Gastrocnemius medialis (tissue), 4 donors: ENCODE results near the gene CHN2. TPM values are rescaled to one million over a fixed set of nuclear protein-coding genes. Genes with fewer than 3 reads are reported as not detected.

Source experiments
- ATAC-seq, 2 donors: fragments of 150-250 bp; one replicate each; pipeline ENCODE4 v1.9.1; 2016
- DNase-seq, 2 donors: peaks; one replicate each; pipeline ENCODE4 v3.0.0-alpha.2; 2019
- H3K27ac ChIP-seq, 4 donors: fragments of 200-600 bp; sonication (generic); 1 replicate in 1 of 4; 2 replicates in 3 of 4; pipeline ENCODE4 v1.5.1; 2016 to 2018; ENCODE audit warnings: mild to moderate bottlenecking in 2 of 4, moderate library complexity in 1 of 4
- H3K27me3 ChIP-seq, 3 donors: fragments of 200-600 bp; sonication (generic) in 2 of 3; 1 replicate in 1 of 3; 2 replicates in 2 of 3; pipeline versions ENCODE4 v1.5.1 to v1.6.0; 2016 to 2019; ENCODE audit warnings: mild to moderate bottlenecking in 1 of 3, moderate library complexity in 1 of 3
- H3K36me3 ChIP-seq, 2 donors: fragments of 200-600 bp; sonication (generic) in 1 of 2; one replicate each; pipeline ENCODE4 v1.5.1; 2017 to 2018
- H3K4me1 ChIP-seq, 2 donors: fragments of 200-600 bp; sonication (generic) in 1 of 2; one replicate each; pipeline ENCODE4 v1.5.1; 2016 to 2017; ENCODE audit warnings: mild to moderate bottlenecking in 2 of 2
- H3K4me3 ChIP-seq, 4 donors: fragments of 200-600 bp; sonication (generic) in 3 of 4; 1 replicate in 1 of 4; 2 replicates in 3 of 4; pipeline ENCODE4 v1.5.1; 2016 to 2019; ENCODE audit warnings: mild to moderate bottlenecking in 2 of 4
- H3K9me3 ChIP-seq, 3 donors: fragments of 200-600 bp; sonication (generic) in 2 of 3; 1 replicate in 1 of 3; 2 replicates in 2 of 3; pipeline ENCODE4 v1.5.1; 2016 to 2019
- CTCF ChIP-seq, 5 experiments: fragments of 450-650 bp in 3 of 5; fragments of 200-600 bp in 2 of 5; sonication (generic) in 2 of 5; IDR thresholded peaks in 4 of 5; conservative IDR thresholded peaks in 1 of 5; 1 replicate in 4 of 5; 2 replicates in 1 of 5; pipeline ENCODE4 v1.5.1; 2016 to 2019; ENCODE audit warnings: antibody characterized with exemption in 5 of 5, mild to moderate bottlenecking in 3 of 5, moderate library complexity in 3 of 5
- POLR2A ChIP-seq, 2 donors: fragments of 450-650 bp; IDR thresholded peaks; one replicate each; pipeline ENCODE4 v1.6.1; 2017; ENCODE audit warnings: antibody characterized with exemption in 2 of 2, mild to moderate bottlenecking in 2 of 2, moderate library complexity in 2 of 2
- in situ Hi-C, 4 donors: fragments of 200-750 bp; cut with MboI; loops; one replicate each; pipeline versions ENCODE4 v1.15.0 to v1.8.0; 2017; ENCODE audit warnings: low sequenced_read_pairs in 4 of 4
- intact Hi-C: fragments of 100-400 bp; cut with DNase I; formaldehyde crosslinking; loops from one replicate; pipeline ENCODE4 v1.15.1; 2023; ENCODE audit warnings: low total_unique reads
- total RNA-seq, 4 donors: library from RNA; depleted of rRNA; stranded (reverse); fragments of >200 nt; gene quantifications; one replicate each; pipeline versions ENCODE4 v1.1.0 to v1.2.3, GENCODE V29; 2016

The CHN2 gene
- total RNA-seq, 4 donors from 2014 or later = 5.9 to 11.3 (median 8.2) TPM

- Histone ChIP-seq H3K27ac (no peak overlapping the region), H3K4me3 (no peak overlapping the region), H3K4me1 (no peaks in the 10 kb centered on the region), H3K9me3 (no peaks in the 10 kb centered on the region), H3K36me3 (no peaks in the 10 kb centered on the region), H3K27me3 (no peaks in the 10 kb centered on the region)
- in situ Hi-C loops (no loop called here), intact Hi-C loops (no loop called here)
- DNase-seq = no peak
- TF ChIP-seq CTCF (IDR thresholded peaks at IDR 0.05 in 4 of 5, conservative IDR thresholded peaks at IDR 0.05 in 1 of 5) (no peak), POLR2A (IDR thresholded peaks at IDR 0.05) (no peak)
- ATAC-seq = no peak
Observed at GRCh38 chr7:29236649-29237048, 42.1 kb downstream of the CHN2 start.

GRCh38 chr7:29237489-29237888 lies 42.9 kb downstream of the CHN2 start:
- Histone ChIP-seq H3K4me1 (no peaks in the 10 kb centered on the region), H3K27ac (no peak overlapping the region), H3K36me3 (no peaks in the 10 kb centered on the region), H3K4me3 (no peak overlapping the region), H3K9me3 (no peaks in the 10 kb centered on the region), H3K27me3 (no peaks in the 10 kb centered on the region)
- TF ChIP-seq CTCF (IDR thresholded peaks at IDR 0.05 in 4 of 5, conservative IDR thresholded peaks at IDR 0.05 in 1 of 5) (no peak), POLR2A (IDR thresholded peaks at IDR 0.05) (no peak)
- in situ Hi-C loops (no loop called here), intact Hi-C loops (no loop called here)
- DNase-seq (no peak), ATAC-seq (no peak)

- intact Hi-C loops = no loop called here
- no peak for ATAC-seq
Observed at GRCh38 chr7:29239638-29240037, 45.1 kb downstream of the CHN2 start.

GRCh38 chr7:29242265-29242664 lies 47.7 kb downstream of the CHN2 start:
- H3K4me3 ChIP-seq = no peak overlapping the region
- TF ChIP-seq POLR2A (IDR thresholded peaks at IDR 0.05) (no peak), CTCF (IDR thresholded peaks at IDR 0.05 in 4 of 5, conservative IDR thresholded peaks at IDR 0.05 in 1 of 5) (no peak)
- ATAC-seq = no peak
- intact Hi-C loops = no loop called here
- no peaks in the 10 kb centered on the region for H3K9me3 ChIP-seq
- H3K27me3 ChIP-seq = no peaks in the 10 kb centered on the region
- no peak for DNase-seq
- H3K27ac ChIP-seq = no peak overlapping the region
- in situ Hi-C loops = no loop called here
- no peaks in the 10 kb centered on the region for H3K4me1 ChIP-seq
- no peaks in the 10 kb centered on the region for H3K36me3 ChIP-seq

More at GRCh38 chr7:29239638-29240037, 45.1 kb downstream of the CHN2 start:
- TF ChIP-seq CTCF (IDR thresholded peaks at IDR 0.05 in 4 of 5, conservative IDR thresholded peaks at IDR 0.05 in 1 of 5) = peak in 1 of 5 experiments; percentile 34
- no peak for TF ChIP-seq POLR2A (IDR thresholded peaks at IDR 0.05)
- Histone ChIP-seq H3K27me3 (no peaks in the 10 kb centered on the region), H3K9me3 (no peaks in the 10 kb centered on the region), H3K4me3 (no peak overlapping the region), H3K27ac (no peak overlapping the region), H3K36me3 (no peaks in the 10 kb centered on the region), H3K4me1 (no peaks in the 10 kb centered on the region)
- in situ Hi-C loops = no loop called here
- DNase-seq = no peak
